ENCODE results near the gene PNMA8A. TPM values are rescaled to one million over a fixed set of nuclear protein-coding genes. Genes with fewer than 3 reads are reported as not detected.

The PNMA8A gene
- total and polyA plus RNA-seq, 2 of the 13 experiments (the other 11 are each of a cell fraction or from before 2014, with no cell fraction given): 0.13 to 0.51 TPM

DNA sequence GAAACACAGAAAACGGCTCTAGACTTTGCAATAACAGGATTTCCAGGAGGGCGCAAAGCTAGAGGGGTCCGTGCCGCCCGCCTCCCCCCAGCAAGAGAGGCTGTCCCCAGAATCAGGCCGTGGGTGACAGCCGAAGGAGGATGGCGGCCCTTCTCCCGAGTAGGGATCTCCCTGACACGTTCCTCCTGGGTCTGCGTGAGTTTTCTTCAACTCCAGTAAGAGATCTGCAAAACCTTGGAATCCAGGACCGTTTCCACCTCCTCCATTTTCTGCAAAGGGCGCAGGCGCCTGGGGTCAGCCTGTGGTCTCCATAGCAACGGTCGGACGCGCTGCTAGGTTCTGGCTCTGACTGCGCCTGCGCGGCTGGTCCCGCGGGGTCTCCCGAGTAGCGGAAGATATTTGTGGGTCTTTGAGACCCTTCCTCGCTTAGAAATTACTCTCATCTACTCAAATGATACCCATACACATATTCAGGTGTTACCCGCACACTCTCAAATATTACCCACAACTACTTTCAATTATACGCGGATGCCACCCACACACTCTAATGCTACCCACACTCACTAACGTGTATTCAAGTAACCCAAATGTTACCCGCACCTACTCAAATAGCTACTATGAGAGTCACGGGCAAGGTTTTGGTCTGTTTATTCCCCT, 44.7 kb downstream of the PNMA8A start (continued):
- TF ChIP-seq CCAR2 (optimal IDR thresholded peaks at IDR 0.05; ENCODE audit: low read depth, low read length) (no peak), HOXD1 (CRISPR knock-in tag; IDR thresholded peaks at IDR 0.05) (0 out of 2 replicates have a peak, but pooled peaks have one; percentile 27), ZNF562 (CRISPR knock-in tag; IDR thresholded peaks at IDR 0.05; ENCODE audit: borderline replicate concordance) (no peak), SIN3A (IDR thresholded peaks at IDR 0.05; ENCODE audit: borderline replicate concordance, low read depth, low read length) (peak; percentile 38; the same call in 1 of the 2 replicates), FOXC1 (CRISPR knock-in tag; IDR thresholded peaks at IDR 0.05; ENCODE audit: borderline replicate concordance) (no peak), TMF1 (CRISPR knock-in tag; IDR thresholded peaks at IDR 0.05; ENCODE audit: low read depth) (no peak), JUND (CRISPR knock-in tag; IDR thresholded peaks at IDR 0.05) (no peak), GABPB1 (CRISPR knock-in tag; IDR thresholded peaks at IDR 0.05) (no peak; the same call in 1 of the 2 replicates), STAT5B (CRISPR knock-in tag; IDR thresholded peaks at IDR 0.05) (no peak), ZNF766 (CRISPR knock-in tag; IDR thresholded peaks at IDR 0.05; ENCODE audit: borderline replicate concordance) (no peak), DNMT1 (CRISPR knock-in tag; IDR thresholded peaks at IDR 0.05) (no peak), ZNF746 (CRISPR knock-in tag; IDR thresholded peaks at IDR 0.05) (no peak), TCF12 (IDR thresholded peaks at IDR 0.05) (no peak), TCF12 (CRISPR knock-in tag; IDR thresholded peaks at IDR 0.05) (no peak), ZSCAN31 (CRISPR knock-in tag; IDR thresholded peaks at IDR 0.05; ENCODE audit: low read depth) (no peak), RARA (CRISPR knock-in tag; IDR thresholded peaks at IDR 0.05) (no peak)
- TF ChIP-seq, protein P1, sequence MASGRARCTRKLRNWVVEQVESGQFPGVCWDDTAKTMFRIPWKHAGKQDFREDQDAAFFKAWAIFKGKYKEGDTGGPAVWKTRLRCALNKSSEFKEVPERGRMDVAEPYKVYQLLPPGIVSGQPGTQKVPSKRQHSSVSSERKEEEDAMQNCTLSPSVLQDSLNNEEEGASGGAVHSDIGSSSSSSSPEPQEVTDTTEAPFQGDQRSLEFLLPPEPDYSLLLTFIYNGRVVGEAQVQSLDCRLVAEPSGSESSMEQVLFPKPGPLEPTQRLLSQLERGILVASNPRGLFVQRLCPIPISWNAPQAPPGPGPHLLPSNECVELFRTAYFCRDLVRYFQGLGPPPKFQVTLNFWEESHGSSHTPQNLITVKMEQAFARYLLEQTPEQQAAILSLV (CRISPR knock-in tag; IDR thresholded peaks at IDR 0.05; ENCODE audit: borderline replicate concordance): no peak
- TF ChIP-seq, protein P2, sequence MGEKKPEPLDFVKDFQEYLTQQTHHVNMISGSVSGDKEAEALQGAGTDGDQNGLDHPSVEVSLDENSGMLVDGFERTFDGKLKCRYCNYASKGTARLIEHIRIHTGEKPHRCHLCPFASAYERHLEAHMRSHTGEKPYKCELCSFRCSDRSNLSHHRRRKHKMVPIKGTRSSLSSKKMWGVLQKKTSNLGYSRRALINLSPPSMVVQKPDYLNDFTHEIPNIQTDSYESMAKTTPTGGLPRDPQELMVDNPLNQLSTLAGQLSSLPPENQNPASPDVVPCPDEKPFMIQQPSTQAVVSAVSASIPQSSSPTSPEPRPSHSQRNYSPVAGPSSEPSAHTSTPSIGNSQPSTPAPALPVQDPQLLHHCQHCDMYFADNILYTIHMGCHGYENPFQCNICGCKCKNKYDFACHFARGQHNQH (CRISPR knock-in tag; IDR thresholded peaks at IDR 0.05): no peak
- TF ChIP-seq, protein P3, sequence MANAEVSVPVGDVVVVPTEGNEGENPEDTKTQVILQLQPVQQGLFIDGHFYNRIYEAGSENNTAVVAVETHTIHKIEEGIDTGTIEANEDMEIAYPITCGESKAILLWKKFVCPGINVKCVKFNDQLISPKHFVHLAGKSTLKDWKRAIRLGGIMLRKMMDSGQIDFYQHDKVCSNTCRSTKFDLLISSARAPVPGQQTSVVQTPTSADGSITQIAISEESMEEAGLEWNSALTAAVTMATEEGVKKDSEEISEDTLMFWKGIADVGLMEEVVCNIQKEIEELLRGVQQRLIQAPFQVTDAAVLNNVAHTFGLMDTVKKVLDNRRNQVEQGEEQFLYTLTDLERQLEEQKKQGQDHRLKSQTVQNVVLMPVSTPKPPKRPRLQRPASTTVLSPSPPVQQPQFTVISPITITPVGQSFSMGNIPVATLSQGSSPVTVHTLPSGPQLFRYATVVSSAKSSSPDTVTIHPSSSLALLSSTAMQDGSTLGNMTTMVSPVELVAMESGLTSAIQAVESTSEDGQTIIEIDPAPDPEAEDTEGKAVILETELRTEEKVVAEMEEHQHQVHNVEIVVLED (CRISPR knock-in tag; IDR thresholded peaks at IDR 0.05; ENCODE audit: borderline replicate concordance): no peak
- TF ChIP-seq, protein P4, sequence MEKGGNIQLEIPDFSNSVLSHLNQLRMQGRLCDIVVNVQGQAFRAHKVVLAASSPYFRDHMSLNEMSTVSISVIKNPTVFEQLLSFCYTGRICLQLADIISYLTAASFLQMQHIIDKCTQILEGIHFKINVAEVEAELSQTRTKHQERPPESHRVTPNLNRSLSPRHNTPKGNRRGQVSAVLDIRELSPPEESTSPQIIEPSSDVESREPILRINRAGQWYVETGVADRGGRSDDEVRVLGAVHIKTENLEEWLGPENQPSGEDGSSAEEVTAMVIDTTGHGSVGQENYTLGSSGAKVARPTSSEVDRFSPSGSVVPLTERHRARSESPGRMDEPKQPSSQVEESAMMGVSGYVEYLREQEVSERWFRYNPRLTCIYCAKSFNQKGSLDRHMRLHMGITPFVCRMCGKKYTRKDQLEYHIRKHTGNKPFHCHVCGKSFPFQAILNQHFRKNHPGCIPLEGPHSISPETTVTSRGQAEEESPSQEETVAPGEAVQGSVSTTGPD (CRISPR knock-in tag; IDR thresholded peaks at IDR 0.05): no peak
- TF ChIP-seq, protein P5, sequence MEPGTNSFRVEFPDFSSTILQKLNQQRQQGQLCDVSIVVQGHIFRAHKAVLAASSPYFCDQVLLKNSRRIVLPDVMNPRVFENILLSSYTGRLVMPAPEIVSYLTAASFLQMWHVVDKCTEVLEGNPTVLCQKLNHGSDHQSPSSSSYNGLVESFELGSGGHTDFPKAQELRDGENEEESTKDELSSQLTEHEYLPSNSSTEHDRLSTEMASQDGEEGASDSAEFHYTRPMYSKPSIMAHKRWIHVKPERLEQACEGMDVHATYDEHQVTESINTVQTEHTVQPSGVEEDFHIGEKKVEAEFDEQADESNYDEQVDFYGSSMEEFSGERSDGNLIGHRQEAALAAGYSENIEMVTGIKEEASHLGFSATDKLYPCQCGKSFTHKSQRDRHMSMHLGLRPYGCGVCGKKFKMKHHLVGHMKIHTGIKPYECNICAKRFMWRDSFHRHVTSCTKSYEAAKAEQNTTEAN (CRISPR knock-in tag; conservative IDR thresholded peaks at IDR 0.05): 0 out of 2 replicates have a peak, but pooled peaks have one; percentile 29
- TF ChIP-seq, protein P6, sequence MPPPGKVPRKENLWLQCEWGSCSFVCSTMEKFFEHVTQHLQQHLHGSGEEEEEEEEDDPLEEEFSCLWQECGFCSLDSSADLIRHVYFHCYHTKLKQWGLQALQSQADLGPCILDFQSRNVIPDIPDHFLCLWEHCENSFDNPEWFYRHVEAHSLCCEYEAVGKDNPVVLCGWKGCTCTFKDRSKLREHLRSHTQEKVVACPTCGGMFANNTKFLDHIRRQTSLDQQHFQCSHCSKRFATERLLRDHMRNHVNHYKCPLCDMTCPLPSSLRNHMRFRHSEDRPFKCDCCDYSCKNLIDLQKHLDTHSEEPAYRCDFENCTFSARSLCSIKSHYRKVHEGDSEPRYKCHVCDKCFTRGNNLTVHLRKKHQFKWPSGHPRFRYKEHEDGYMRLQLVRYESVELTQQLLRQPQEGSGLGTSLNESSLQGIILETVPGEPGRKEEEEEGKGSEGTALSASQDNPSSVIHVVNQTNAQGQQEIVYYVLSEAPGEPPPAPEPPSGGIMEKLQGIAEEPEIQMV (CRISPR knock-in tag; IDR thresholded peaks at IDR 0.05; ENCODE audit: low read depth): no peak

Measured in HepG2 (cell line).